ENCODE data around the gene DMRTA2.
"Not testable (repeated sequence)": the region's sequence is repeated elsewhere in the genome, so short reads cannot be mapped to it uniquely, and the experiment has no call there.

DMRTA2 gene

DNA sequence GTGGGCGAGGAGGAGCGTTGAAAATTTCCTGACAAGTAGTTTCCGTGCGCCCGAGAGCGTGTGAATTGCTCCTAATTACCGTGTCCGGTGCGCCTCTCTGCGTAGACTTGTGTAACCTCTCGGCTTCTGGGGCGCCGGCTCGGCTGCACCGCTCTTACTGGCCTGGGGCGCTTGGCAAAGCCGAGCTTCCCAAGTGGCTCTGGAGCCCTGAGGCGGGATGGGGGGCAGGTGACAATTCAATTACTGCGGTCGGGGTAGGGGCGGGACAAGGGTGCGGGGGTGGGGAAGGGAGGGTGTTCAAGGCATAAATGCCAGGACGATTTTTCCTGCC lies 392 bp upstream of the DMRTA2 start:
- no peak for DNase-seq

DNA sequence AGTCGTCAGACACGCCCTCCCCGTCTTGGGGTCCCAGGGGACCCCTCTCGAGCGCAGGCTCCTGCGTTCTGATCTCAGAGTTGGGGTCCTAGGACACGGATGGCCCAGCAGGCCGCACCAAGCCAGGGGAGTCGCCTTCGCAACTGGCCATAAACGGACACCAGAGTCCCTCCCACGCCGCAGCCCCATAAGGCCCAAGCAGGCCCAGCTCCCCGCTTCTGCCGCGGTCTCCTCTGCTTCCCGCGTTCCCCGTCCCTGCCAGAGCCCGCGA lies 633 bp downstream of the DMRTA2 start:
- no peak for DNase-seq

DNA sequence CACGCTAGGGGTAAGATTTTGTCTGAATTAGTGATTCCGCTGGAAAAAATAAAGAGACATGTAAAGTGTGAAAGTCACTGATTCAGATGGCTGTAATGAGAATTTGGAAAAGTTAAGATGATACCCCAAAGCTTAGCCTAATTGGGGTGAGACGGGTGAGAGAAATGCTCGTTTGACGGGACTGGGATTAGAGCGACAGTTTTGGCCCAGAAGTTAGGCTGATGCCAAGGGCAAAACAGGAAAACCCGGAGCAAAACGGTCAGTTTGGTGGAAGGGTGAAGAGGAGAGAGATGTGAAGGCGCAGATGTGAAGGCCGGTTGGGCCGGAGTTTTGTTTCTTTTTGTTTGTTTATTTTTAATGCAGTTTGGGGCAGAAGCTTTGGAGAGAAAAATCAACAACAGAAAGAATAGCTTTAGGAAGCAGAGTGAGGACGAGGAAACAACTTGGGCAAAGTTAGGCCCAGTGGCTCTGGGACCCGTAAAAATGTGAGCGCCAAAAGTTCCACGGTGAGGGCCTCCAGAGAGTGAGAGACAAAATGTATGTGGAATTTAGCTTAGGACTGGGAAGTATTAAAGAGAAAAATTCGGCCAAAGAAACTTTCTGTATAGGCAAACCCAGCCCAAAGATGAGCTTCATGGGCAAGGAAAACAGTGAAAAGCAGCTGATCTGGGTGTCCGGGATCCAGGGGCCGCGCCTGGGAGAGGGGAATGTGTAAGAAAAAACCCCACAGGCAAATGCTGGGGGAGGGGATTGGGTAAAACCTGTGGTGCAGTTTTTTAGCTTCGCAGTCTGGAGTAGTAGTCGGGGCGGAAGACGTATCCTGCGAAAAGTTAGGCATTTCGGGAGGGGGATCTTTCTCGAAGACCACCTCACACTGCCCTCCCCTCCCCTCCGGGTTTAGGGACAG lies 1.2 kb downstream of the DMRTA2 start:
- DNase-seq = no peak

GRCh38 chr1:50421366-50421748 lies 1.9 kb downstream of the DMRTA2 start:
- no peak for DNase-seq

GRCh38 chr1:50420689-50421365 lies 2.4 kb downstream of the DMRTA2 start:
- no peak for DNase-seq

DNA sequence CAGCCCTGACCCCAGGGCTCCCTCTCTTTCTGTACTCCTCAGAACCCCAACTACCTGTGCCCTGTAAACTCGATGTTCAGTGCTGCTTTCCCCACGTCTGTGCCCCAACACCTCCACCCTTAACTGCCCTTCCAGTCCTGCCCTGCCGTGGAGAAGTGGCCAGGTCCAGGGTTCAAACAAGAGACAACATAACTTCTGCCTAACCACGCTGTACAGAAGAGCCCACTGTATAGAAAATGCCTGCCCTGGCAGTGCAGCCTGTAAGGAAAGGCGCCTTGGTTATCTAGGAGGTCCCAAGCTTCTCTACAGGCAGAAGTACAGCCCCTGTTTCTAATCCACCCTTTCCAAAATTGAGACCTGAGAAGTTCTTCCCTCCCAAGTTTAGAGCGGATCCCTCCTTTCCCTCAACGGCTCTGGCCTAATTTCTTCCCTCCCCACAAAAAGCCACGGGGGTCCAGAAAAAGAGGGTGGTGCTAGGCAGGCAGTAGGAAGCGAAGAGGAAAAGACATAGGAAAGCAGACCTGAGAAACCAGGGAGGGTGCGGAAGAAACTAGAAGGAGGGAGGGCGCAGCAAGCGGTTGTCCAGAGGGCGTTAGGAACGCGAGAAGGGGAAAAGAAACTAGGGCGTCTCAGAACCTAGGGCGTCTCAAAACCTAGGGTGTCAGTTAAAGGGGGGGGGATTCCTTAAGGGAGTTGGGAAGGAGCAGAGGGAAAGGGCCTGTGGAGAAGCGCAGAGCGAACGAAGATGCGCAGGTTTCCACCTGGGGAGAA lies 3.2 kb downstream of the DMRTA2 start:
- DNase-seq = no peak

- no peak for DNase-seq
Observed at GRCh38 chr1:50419192-50419906, 3.9 kb downstream of the DMRTA2 start.

DNA sequence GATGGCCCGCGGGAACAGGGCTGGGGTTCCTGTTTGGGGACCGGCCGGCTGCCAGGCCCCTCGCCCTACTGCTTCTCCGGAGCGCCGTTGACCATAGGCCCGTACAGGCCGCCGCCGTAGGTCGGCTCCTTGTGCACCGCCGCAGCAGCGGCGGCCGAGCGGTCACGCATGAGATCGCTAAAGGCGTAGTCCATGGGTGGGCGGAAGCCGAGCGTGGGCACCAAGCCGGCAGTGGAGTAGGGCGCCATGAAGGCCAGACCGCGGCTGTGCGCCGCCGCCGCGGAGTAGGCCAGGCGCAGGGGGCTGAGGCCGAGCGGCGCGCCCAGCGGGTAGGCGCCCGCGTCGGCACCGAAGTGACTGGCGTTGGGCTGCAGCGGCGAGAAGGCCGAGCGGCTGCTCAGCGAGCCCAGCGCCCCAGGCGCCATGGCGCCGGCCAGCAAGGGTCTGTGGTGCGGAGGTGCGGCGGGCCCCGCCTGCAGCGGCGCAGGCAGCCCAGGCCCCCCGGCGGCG lies 4.6 kb downstream of the DMRTA2 start:
- DNase-seq = no peak

DNA sequence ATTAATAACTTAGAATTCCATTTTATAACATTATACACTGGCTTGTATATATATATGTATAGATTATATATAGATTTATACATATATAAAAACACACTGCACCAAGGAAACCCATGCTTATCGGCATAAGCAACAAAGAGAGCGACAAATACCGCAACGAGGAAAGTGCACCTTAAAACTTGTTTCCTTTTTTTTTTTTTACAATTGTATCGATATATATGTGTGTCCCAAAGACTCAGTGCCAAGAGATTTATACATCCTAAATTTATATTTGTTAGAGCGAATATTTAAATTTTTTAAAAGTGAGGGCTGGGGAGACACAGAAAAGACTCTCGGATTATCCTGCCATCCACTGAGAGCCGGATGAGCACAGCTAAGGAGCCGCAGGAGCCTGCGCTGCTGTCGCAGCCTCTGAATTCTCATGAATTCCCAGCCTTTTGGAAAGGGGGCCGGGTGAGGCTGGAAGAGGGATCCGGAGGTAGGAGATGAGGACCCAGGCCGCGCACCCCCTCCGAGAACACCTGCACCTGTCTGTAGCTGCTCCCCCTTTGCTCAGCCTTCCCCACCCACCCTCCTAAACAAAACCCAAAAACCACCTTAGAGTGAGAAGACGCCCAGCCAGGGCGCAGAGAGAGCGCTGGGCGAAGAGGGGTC lies 5.2 kb downstream of the DMRTA2 start:
- no peak for DNase-seq

- no peak for DNase-seq
Observed at GRCh38 chr1:50417507-50417906, 5.7 kb downstream of the DMRTA2 start.

- no peak for DNase-seq
Observed at GRCh38 chr1:50416553-50417453, 6.4 kb downstream of the DMRTA2 start.

DNA sequence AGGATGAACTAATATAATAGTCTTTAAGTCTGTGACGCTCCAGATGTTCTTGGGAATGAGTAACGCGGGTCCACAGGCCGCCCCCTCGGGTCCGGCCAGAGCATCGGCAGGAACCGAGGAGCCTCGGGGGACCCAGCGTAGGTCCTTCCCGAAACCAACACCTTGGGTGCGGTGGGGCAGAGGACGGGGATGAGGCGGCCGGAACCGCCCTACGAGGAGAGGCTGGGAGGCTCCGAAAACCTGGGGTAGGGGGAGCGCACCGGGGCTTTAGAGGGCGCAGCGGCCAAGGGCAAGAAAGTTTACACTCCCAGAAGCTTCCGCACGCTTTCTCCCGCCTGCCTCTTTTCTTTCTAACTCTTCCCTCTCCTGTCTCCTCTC lies 7.1 kb downstream of the DMRTA2 start:
- no peak for DNase-seq

DNA sequence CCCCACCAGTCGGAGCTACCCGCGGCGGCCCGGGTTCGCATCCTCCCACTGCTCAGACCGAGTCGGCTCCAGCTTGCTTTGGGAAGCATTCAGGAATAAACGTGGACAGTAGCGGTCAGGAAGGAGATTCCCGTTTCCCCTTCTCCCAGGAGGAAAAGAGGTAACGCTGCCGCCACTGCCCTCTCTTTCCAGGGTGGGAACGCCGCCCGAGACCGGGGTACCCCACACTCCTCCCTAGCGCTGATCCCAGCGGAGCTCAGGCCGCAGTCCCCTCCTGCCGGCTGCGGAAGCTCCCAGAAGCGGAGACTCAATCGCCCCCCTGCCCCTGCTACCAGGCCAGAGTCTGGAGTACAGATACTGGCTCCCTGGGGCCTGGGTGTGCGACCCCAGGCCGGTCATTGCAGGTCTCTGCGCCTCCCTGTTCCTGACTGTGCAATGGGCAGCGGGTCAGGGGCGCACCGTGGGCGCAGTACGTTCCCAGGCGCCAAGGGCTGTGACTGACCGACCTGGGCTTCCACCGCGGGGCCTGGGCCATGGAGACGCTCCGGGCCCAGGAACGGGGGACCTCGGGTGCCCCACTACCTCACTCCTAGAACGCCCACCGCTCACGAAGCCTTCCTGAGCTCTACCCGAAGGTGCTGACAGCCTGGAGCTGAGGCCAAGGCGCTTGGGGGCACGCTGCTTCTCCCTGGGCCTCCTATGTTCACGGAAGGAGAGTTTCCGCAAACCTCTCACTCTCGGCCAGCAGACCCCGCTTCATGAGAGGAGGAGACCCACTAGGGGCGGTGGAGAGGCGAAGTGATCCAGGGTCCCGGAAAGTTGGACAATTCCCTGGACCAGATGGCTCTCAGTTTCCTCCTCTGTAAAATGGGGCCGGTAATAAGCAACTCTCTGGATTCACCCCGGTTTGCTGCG lies 7.8 kb downstream of the DMRTA2 start:
- no peak for DNase-seq

DNA sequence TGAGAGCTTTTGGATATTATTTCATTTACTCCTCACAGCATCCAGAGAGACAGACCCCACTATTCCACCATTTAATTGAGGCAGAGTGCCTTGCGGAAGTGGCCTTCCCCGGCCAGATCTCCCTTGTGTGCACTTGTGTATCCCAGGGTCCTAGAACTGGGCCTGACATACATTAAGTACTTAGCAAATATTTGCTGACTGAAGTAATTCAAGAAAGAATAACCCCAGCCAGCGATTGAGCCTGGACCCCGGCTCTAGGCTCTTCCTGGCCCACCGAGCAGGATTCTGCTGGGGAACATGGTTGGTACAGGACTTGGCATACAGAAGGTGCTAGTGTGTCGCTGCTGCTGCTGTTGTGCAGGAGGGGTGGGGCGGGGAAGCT lies 8.4 kb downstream of the DMRTA2 start:
- DNase-seq = no peak

GRCh38 chr1:50412813-50413476 lies 10.3 kb downstream of the DMRTA2 start:
- no peak for DNase-seq

GRCh38 chr1:50405814-50406213 lies 17.4 kb downstream of the DMRTA2 start:
- DNase-seq = no peak

- DNase-seq = no peak
Observed at GRCh38 chr1:50393522-50394120, 29.6 kb downstream of the DMRTA2 start.

- DNase-seq = not testable (repeated sequence)
Observed at GRCh38 chr1:50381551-50381950, 41.7 kb downstream of the DMRTA2 start.

- DNase-seq = no peak
Observed at GRCh38 chr1:50378770-50379169, 44.5 kb downstream of the DMRTA2 start.

All from activated CD4-positive, CD25-positive, alpha-beta regulatory T cell treated with anti-CD3 and anti-CD28 coated beads, Interleukin-2, amount 50 U/mL, for 72 hours (primary cell).